ENCODE results near the gene SLC25A39.
"Not testable (repeated sequence)": the region's sequence is repeated elsewhere in the genome, so short reads cannot be mapped to it uniquely, and the experiment has no call there.

The SLC25A39 gene

GRCh38 chr17:44346064-44346844 lies 21.6 kb upstream of the SLC25A39 start:
- Histone ChIP-seq H3K4me3 (ENCODE audit: low read depth, low read length) (peak overlapping the region; percentile 87), H3K27ac (no peak overlapping the region), H3K36me3 (replicated peaks) (peaks cover 11% of the 10 kb centered on the region), H3K27me3 (replicated peaks) (no peaks in the 10 kb centered on the region)
- in situ Hi-C loops (cut with HindIII; ENCODE audit: low pct_ligation_motif_present, low sequenced_read_pairs): no loop called here
- no peak for DNase-seq
- no peak for TF ChIP-seq CTCF (IDR thresholded peaks at IDR 0.05; ENCODE audit: low read depth, low read length, missing control alignments)

GRCh38 chr17:44345454-44346026 lies 20.9 kb upstream of the SLC25A39 start:
- Histone ChIP-seq H3K27me3 (replicated peaks) (no peaks in the 10 kb centered on the region), H3K27ac (peak overlapping the region; percentile 25), H3K36me3 (replicated peaks) (peaks cover 4% of the 10 kb centered on the region), H3K4me3 (ENCODE audit: low read depth, low read length) (peak overlapping the region; percentile 87)
- in situ Hi-C loops (cut with HindIII; ENCODE audit: low pct_ligation_motif_present, low sequenced_read_pairs): no loop called here
- peak; percentile 32 for DNase-seq
- peak; percentile 73 for TF ChIP-seq CTCF (IDR thresholded peaks at IDR 0.05; ENCODE audit: low read depth, low read length, missing control alignments)

GRCh38 chr17:44344939-44345453 lies 20.4 kb upstream of the SLC25A39 start, which contains the start of gene GRN:
TSS of gene GRN (plus strand) at chr17:44345302. CDS start at chr17:44349165, 3,863 bp downstream.
- no peak for TF ChIP-seq CTCF (IDR thresholded peaks at IDR 0.05; ENCODE audit: low read depth, low read length, missing control alignments)
- Histone ChIP-seq H3K27ac (peak within 1 kb of the TSS; percentile 28), H3K36me3 (replicated peaks) (peaks cover 1% of the 10 kb centered on the region), H3K4me3 (ENCODE audit: low read depth, low read length) (peak within 1 kb of the TSS; percentile 87), H3K27me3 (replicated peaks) (no peaks in the 10 kb centered on the region)
- peak; percentile 99 for DNase-seq
- in situ Hi-C loops (cut with HindIII; ENCODE audit: low pct_ligation_motif_present, low sequenced_read_pairs): no loop called here

- TF ChIP-seq CTCF (IDR thresholded peaks at IDR 0.05; ENCODE audit: low read depth, low read length, missing control alignments): no peak
- Histone ChIP-seq H3K4me3 (ENCODE audit: low read depth, low read length) (no peak overlapping the region), H3K27ac (no peak overlapping the region), H3K27me3 (replicated peaks) (no peaks in the 10 kb centered on the region), H3K36me3 (replicated peaks) (no peaks in the 10 kb centered on the region)
- in situ Hi-C loops (cut with HindIII; ENCODE audit: low pct_ligation_motif_present, low sequenced_read_pairs): no loop called here
- no peak for DNase-seq
Measured at GRCh38 chr17:44343510-44344209, 19.0 kb upstream of the SLC25A39 start.

- H3K27ac ChIP-seq; in situ Hi-C loops (cut with HindIII; ENCODE audit: low pct_ligation_motif_present, low sequenced_read_pairs); H3K27me3 ChIP-seq (replicated peaks); H3K4me3 ChIP-seq (ENCODE audit: low read depth, low read length); DNase-seq; H3K36me3 ChIP-seq (replicated peaks): not testable (repeated sequence)
Measured at GRCh38 chr17:44340553-44340952, 15.9 kb upstream of the SLC25A39 start.

GRCh38 chr17:44338702-44339101 lies 14.1 kb upstream of the SLC25A39 start:
- H3K4me3 ChIP-seq (ENCODE audit: low read depth, low read length): no peak overlapping the region
- H3K36me3 ChIP-seq (replicated peaks): no peaks in the 10 kb centered on the region
- no peak for TF ChIP-seq CTCF (IDR thresholded peaks at IDR 0.05; ENCODE audit: low read depth, low read length, missing control alignments)
- H3K27ac ChIP-seq: no peak overlapping the region
- in situ Hi-C loops (cut with HindIII; ENCODE audit: low pct_ligation_motif_present, low sequenced_read_pairs): no loop called here
- no peak for DNase-seq
- peaks cover 2% of the 10 kb centered on the region for H3K27me3 ChIP-seq (replicated peaks)

Measured in brain microvascular endothelial cell (primary cell).